ENCODE results near the gene SH2D7.

Gene SH2D7

DNA sequence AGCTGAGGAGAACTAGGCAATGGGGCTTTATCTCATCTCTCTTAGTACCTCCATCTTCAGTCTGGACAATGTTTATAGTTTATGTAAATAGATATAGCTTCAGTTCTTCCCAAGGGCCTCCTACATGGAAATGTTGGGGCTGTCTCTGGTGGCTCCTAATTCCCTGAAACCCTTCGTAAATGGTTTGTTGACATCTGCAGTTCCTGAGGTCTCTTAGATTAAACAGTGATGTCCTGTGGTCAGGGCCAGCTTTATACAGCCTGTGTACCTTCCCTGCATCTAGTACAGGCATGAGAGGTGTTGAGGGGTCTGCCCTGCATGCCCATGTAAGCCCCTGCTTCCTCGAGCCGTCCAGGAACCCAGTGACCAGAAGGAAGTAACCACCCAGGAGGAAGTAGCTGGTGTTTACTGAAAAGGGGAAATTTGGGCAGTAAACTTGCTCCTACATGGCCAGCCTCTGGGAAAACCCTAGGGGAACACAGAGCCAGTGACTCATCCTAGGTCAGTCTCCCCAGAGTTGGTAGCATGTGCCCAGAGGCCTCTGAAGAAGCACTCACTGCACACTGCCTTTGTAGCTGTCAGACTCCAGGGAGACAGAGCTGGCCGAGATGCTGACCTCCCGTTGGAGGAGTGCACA lies 10.1 kb upstream of the SH2D7 start:
- ATAC-seq (peak; percentile 48), DNase-seq (ENCODE audit: low spot score in 2 of 2) (no peak)
- no peaks in the 10 kb centered on the region for H3K36me3 Mint-ChIP-seq
- peaks cover 21% of the 10 kb centered on the region for H3K4me1 Mint-ChIP-seq
- H3K4me3 Mint-ChIP-seq = no peak overlapping the region
- peak overlapping the region; percentile 11 for H3K27ac Mint-ChIP-seq
- no peaks in the 10 kb centered on the region for H3K9me3 Mint-ChIP-seq

DNA sequence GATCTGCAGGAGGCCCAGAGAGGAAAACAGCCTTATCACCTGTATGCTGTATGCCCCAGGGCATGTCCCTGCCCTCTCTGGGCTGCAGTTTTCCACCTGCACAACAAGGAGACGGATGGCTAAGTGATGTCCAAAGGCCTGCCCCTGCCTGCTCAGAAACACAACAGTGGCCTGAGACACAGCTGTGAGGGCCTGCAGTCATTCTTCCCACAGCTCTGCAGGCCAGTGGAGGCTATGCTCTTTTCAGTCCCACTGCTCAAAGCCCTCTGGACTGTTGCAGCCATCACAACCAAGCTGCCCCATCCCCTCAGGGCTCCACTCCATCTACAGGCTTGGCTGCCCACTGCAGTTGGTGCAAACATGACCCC lies 9.6 kb upstream of the SH2D7 start:
- DNase-seq (ENCODE audit: low spot score in 2 of 2) (no peak), ATAC-seq (no peak)
- no peaks in the 10 kb centered on the region for H3K9me3 Mint-ChIP-seq
- peaks cover 21% of the 10 kb centered on the region for H3K4me1 Mint-ChIP-seq
- peak overlapping the region; percentile 11 for H3K27ac Mint-ChIP-seq
- no peaks in the 10 kb centered on the region for H3K36me3 Mint-ChIP-seq
- no peak overlapping the region for H3K4me3 Mint-ChIP-seq

DNA sequence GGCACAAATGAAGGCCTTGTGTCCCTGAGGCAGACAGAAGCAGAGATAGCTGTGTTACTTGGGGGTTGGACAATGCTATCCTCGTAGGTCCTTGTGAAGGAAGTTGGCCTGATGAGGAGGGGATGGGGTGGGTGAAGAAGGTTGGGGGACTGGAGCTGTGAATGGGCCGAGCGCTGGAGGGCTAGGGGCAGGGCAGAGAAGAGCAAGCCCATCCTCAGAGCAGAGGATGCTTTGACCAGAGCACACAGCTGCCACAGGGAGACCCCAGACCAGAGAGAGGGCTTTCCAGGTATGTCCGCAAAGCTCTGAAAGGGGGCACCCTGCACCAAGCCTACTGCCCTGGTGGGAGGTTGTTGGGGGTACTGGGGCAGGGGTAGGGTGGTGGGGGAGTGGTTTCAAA lies 9.2 kb upstream of the SH2D7 start:
- no peaks in the 10 kb centered on the region for H3K36me3 Mint-ChIP-seq
- ATAC-seq (no peak), DNase-seq (ENCODE audit: low spot score in 2 of 2) (no peak)
- no peak overlapping the region for H3K4me3 Mint-ChIP-seq
- H3K27ac Mint-ChIP-seq = peak overlapping the region; percentile 11
- H3K9me3 Mint-ChIP-seq = no peaks in the 10 kb centered on the region
- peaks cover 16% of the 10 kb centered on the region for H3K4me1 Mint-ChIP-seq

GRCh38 chr15:78083687-78084448 lies 8.5 kb upstream of the SH2D7 start:
- DNase-seq (ENCODE audit: low spot score in 2 of 2) = no peak
- Mint-ChIP-seq H3K4me1 (peaks cover 13% of the 10 kb centered on the region), H3K4me3 (no peak overlapping the region), H3K27ac (peak overlapping the region; percentile 11), H3K9me3 (no peaks in the 10 kb centered on the region), H3K36me3 (no peaks in the 10 kb centered on the region)
- ATAC-seq = no peak

GRCh38 chr15:78084449-78084750 lies 8.0 kb upstream of the SH2D7 start:
- H3K9me3 Mint-ChIP-seq = no peaks in the 10 kb centered on the region
- H3K4me1 Mint-ChIP-seq = peaks cover 10% of the 10 kb centered on the region
- H3K4me3 Mint-ChIP-seq = no peak overlapping the region
- ATAC-seq (no peak), DNase-seq (ENCODE audit: low spot score in 2 of 2) (no peak)
- no peaks in the 10 kb centered on the region for H3K36me3 Mint-ChIP-seq
- H3K27ac Mint-ChIP-seq = peak overlapping the region; percentile 7

DNA sequence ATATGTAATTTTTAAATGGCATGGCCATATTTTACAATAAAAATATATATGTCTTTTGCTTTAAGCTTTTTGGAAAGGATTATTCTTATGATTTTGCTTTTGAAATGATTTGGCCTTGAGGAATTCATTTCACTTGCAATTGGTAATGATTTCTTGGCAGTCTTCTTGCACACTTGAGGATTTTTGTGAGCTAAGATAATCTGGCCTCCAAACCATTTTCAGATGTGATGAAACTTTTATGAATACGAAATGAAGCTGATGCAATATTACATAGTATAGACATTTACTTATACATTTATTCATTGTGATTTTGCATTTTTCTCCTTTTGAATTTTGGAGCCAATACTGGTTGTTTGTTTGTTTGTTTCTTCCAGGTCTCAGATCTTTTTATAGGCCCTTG lies 6.4 kb upstream of the SH2D7 start:
- Mint-ChIP-seq H3K36me3 (no peaks in the 10 kb centered on the region), H3K4me3 (no peak overlapping the region), H3K4me1 (peaks cover 10% of the 10 kb centered on the region), H3K9me3 (no peaks in the 10 kb centered on the region), H3K27ac (peak overlapping the region; percentile 48)
- ATAC-seq (no peak), DNase-seq (ENCODE audit: low spot score in 2 of 2) (no peak)

GRCh38 chr15:78087951-78088772 lies 4.2 kb upstream of the SH2D7 start:
- no peak for DNase-seq (ENCODE audit: low spot score in 2 of 2)
- no peaks in the 10 kb centered on the region for H3K36me3 Mint-ChIP-seq
- no peak for ATAC-seq
- H3K4me3 Mint-ChIP-seq = no peak overlapping the region
- no peaks in the 10 kb centered on the region for H3K9me3 Mint-ChIP-seq
- no peaks in the 10 kb centered on the region for H3K4me1 Mint-ChIP-seq
- peak overlapping the region; percentile 50 for H3K27ac Mint-ChIP-seq

DNA sequence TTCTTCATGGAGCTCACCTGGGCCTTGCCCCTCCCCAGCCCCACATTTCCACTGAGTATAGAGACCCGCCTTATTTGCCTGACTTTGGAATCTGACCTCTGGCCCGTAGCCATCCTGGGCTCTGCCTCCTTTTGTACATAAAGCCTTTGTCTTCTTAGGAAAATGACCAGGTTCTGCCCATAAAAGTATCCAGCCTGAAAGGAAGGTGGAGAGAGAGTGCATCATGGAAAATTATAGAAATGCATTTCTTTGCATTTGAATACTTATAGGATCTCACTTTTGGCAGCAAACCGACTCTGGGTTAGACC lies 3.6 kb upstream of the SH2D7 start:
- Mint-ChIP-seq H3K9me3 (no peaks in the 10 kb centered on the region), H3K27ac (no peak overlapping the region), H3K36me3 (no peaks in the 10 kb centered on the region), H3K4me1 (no peaks in the 10 kb centered on the region), H3K4me3 (no peak overlapping the region)
- no peak for ATAC-seq
- no peak for DNase-seq (ENCODE audit: low spot score in 2 of 2)

DNA sequence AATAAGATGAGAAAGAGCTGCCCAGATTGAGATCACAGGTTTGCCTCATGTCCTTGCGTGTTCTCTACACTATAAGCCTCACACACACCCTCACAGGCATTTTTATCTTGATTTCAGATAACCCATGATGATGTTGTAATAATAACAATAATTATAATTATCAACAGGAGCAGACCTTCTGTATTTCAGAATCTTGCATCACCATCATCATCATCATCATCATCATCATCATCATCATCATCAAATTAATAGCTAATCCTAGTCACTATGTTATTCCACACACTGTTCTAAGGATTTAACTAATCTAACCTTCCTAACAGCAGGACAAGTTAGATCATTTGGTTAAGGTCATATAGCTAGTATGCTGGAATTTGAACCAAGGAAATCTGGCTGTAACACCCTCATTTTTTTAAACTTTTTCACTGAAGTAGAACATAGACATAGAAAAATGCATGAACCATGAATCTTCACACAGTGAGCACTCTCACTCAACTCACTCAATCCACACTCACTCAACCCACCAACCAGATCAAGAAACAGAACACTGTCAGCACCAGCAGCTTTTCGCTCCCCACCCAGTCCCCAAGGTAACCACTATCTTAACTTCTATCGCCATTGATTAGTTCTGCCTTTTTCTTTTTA lies 1.8 kb upstream of the SH2D7 start:
- no peaks in the 10 kb centered on the region for H3K36me3 Mint-ChIP-seq

GRCh38 chr15:78093242-78094020 lies 1.1 kb downstream of the SH2D7 start:
- ATAC-seq (no peak), DNase-seq (ENCODE audit: low spot score in 2 of 2) (no peak)
- Mint-ChIP-seq H3K36me3 (no peaks in the 10 kb centered on the region), H3K27ac (no peak overlapping the region), H3K4me1 (no peaks in the 10 kb centered on the region), H3K4me3 (no peak overlapping the region), H3K9me3 (no peaks in the 10 kb centered on the region)

More for the DNA sequence above, 1.8 kb upstream of the SH2D7 start:
- H3K4me1 Mint-ChIP-seq = no peaks in the 10 kb centered on the region
- no peak for ATAC-seq
- no peak overlapping the region for H3K27ac Mint-ChIP-seq
- no peak for DNase-seq (ENCODE audit: low spot score in 2 of 2)
- no peaks in the 10 kb centered on the region for H3K9me3 Mint-ChIP-seq
- no peak overlapping the region for H3K4me3 Mint-ChIP-seq

DNA sequence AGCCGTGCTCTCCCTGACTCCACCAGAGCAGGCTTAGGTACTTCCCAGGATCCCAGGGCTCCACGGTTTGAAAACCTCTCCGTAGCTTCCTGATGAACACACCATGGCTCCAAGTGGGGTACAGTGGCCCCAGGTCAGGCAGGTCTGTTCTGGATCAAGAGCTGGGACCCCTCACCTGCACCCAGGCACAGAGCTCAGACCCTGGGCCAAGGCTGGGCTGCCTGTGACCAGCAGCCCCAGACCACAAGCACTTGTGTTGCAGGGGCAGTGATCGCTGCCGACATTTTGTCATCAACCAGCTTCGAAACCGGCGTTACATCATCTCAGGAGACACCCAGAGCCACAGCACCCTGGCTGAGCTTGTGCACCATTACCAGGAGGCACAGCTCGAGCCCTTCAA lies 5.3 kb downstream of the SH2D7 start:
- Mint-ChIP-seq H3K27ac (no peak overlapping the region), H3K9me3 (no peaks in the 10 kb centered on the region), H3K4me3 (no peak overlapping the region), H3K36me3 (no peaks in the 10 kb centered on the region), H3K4me1 (peaks cover 5% of the 10 kb centered on the region)
- DNase-seq (ENCODE audit: low spot score in 2 of 2) (no peak), ATAC-seq (no peak)

DNA sequence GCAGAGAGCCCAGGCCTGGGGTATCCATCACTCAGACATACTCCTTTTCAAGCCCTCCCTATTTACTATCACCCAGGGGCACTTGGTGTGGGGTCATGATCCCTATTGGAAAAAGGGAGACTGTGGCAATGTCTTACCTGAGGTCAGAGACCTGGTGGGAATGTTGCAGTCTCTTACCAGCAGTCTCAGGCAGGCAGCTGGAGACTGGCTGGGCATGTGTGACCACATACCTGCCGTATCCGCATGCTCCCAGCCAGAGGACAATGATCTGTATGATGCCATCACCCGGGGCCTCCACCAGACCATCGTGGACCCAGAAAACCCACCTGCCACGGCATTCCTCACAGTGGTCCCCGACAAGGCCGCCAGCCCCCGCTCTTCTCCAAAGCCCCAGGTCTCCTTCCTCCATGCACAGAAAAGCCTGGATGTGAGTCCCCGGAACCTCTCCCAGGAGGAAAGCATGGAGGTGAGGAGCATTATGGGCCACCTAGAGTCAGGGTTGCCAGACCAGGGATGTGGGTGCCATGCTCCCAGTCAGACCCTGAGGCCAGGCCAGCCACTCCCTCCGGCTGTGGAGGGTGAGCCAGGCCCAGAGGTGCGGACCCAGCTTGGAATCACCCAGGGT lies 5.9 kb downstream of the SH2D7 start:
- Mint-ChIP-seq H3K9me3 (no peaks in the 10 kb centered on the region), H3K27ac (no peak overlapping the region), H3K36me3 (no peaks in the 10 kb centered on the region), H3K4me1 (peaks cover 11% of the 10 kb centered on the region), H3K4me3 (no peak overlapping the region)
- no peak for DNase-seq (ENCODE audit: low spot score in 2 of 2)
- no peak for ATAC-seq

DNA sequence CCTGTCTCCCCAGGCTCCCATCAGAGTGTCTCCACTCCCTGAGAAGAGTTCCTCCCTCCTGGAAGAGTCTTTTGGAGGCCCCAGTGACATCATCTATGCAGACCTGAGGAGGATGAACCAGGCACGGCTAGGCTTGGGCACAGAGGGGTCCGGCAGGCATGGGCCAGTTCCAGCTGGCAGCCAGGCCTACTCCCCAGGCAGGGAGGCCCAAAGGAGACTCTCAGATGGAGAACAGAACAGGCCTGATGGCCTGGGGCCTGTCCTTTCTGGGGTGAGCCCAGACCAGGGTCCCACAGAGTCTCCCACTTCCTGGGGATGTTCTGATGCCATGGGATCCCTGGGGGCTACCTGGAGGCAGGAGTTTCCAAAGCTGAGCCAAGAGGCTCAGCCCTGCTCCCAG lies 8.5 kb downstream of the SH2D7 start:
- peaks cover 2% of the 10 kb centered on the region for H3K36me3 Mint-ChIP-seq
- ATAC-seq (no peak), DNase-seq (ENCODE audit: low spot score in 2 of 2) (no peak)
- peaks cover 37% of the 10 kb centered on the region for H3K4me1 Mint-ChIP-seq
- no peak overlapping the region for H3K4me3 Mint-ChIP-seq
- peak overlapping the region; percentile 94 for H3K27ac Mint-ChIP-seq
- no peaks in the 10 kb centered on the region for H3K9me3 Mint-ChIP-seq

GRCh38 chr15:78101423-78102105 lies 9.2 kb downstream of the SH2D7 start:
- H3K27ac Mint-ChIP-seq = peak overlapping the region; percentile 94
- peaks cover 6% of the 10 kb centered on the region for H3K36me3 Mint-ChIP-seq
- H3K4me3 Mint-ChIP-seq = no peak overlapping the region
- no peaks in the 10 kb centered on the region for H3K9me3 Mint-ChIP-seq
- H3K4me1 Mint-ChIP-seq = peaks cover 44% of the 10 kb centered on the region
- DNase-seq (ENCODE audit: low spot score in 2 of 2) (no peak), ATAC-seq (no peak)
